ENCODE results near the gene LRMDA. TPM values are rescaled to one million over a fixed set of nuclear protein-coding genes. Genes with fewer than 3 reads are reported as not detected.

Gene LRMDA
- total RNA-seq, 1 donor from 2014 or later: 2.1 TPM

- Mint-ChIP-seq H3K4me1 (ENCODE audit: low read depth, unreplicated experiment) (no peaks in the 10 kb centered on the region), H3K4me3 (ENCODE audit: unreplicated experiment) (no peak overlapping the region), H3K27me3 (ENCODE audit: unreplicated experiment) (no peaks in the 10 kb centered on the region), H3K36me3 (ENCODE audit: unreplicated experiment) (no peaks in the 10 kb centered on the region), H3K9me3 (ENCODE audit: unreplicated experiment) (peaks cover 1% of the 10 kb centered on the region), H3K27ac (ENCODE audit: unreplicated experiment) (no peak overlapping the region)
- no peak for TF ChIP-seq CTCF (IDR thresholded peaks at IDR 0.05; ENCODE audit: partially characterized antibody, unreplicated experiment)
- DNase-seq: no peak
Observed at GRCh38 chr10:76089556-76090180, 658.2 kb downstream of the LRMDA start.

- Mint-ChIP-seq H3K9me3 (ENCODE audit: unreplicated experiment) (peaks cover 1% of the 10 kb centered on the region), H3K36me3 (ENCODE audit: unreplicated experiment) (no peaks in the 10 kb centered on the region), H3K4me3 (ENCODE audit: unreplicated experiment) (no peak overlapping the region), H3K27ac (ENCODE audit: unreplicated experiment) (no peak overlapping the region), H3K4me1 (ENCODE audit: low read depth, unreplicated experiment) (no peaks in the 10 kb centered on the region), H3K27me3 (ENCODE audit: unreplicated experiment) (no peaks in the 10 kb centered on the region)
- TF ChIP-seq CTCF (IDR thresholded peaks at IDR 0.05; ENCODE audit: partially characterized antibody, unreplicated experiment): no peak
- no peak for DNase-seq
Observed at GRCh38 chr10:76091926-76092325, 660.5 kb downstream of the LRMDA start.

GRCh38 chr10:76106611-76107010 is 675.2 kb downstream of the LRMDA start:
- peak overlapping the region; percentile 97 for H3K27ac Mint-ChIP-seq (ENCODE audit: unreplicated experiment)
- TF ChIP-seq CTCF (IDR thresholded peaks at IDR 0.05; ENCODE audit: partially characterized antibody, unreplicated experiment): no peak
- peaks cover 9% of the 10 kb centered on the region for H3K27me3 Mint-ChIP-seq (ENCODE audit: unreplicated experiment)
- peak; percentile 31 for DNase-seq
- H3K36me3 Mint-ChIP-seq (ENCODE audit: unreplicated experiment): peaks cover 4% of the 10 kb centered on the region
- H3K9me3 Mint-ChIP-seq (ENCODE audit: unreplicated experiment): peaks cover 9% of the 10 kb centered on the region
- H3K4me1 Mint-ChIP-seq (ENCODE audit: low read depth, unreplicated experiment): peaks cover 49% of the 10 kb centered on the region
- H3K4me3 Mint-ChIP-seq (ENCODE audit: unreplicated experiment): peak overlapping the region; percentile 35

GRCh38 chr10:76108563-76109359 is 677.3 kb downstream of the LRMDA start:
- Mint-ChIP-seq H3K36me3 (ENCODE audit: unreplicated experiment) (peaks cover 4% of the 10 kb centered on the region), H3K4me3 (ENCODE audit: unreplicated experiment) (peak overlapping the region; percentile 31), H3K27me3 (ENCODE audit: unreplicated experiment) (peaks cover 9% of the 10 kb centered on the region), H3K27ac (ENCODE audit: unreplicated experiment) (peak overlapping the region; percentile 39), H3K9me3 (ENCODE audit: unreplicated experiment) (peaks cover 9% of the 10 kb centered on the region), H3K4me1 (ENCODE audit: low read depth, unreplicated experiment) (peaks cover 61% of the 10 kb centered on the region)
- TF ChIP-seq CTCF (IDR thresholded peaks at IDR 0.05; ENCODE audit: partially characterized antibody, unreplicated experiment): no peak
- DNase-seq: no peak

- Mint-ChIP-seq H3K4me1 (ENCODE audit: low read depth, unreplicated experiment) (peaks cover 72% of the 10 kb centered on the region), H3K4me3 (ENCODE audit: unreplicated experiment) (no peak overlapping the region), H3K27me3 (ENCODE audit: unreplicated experiment) (peaks cover 9% of the 10 kb centered on the region), H3K36me3 (ENCODE audit: unreplicated experiment) (peaks cover 4% of the 10 kb centered on the region), H3K9me3 (ENCODE audit: unreplicated experiment) (peaks cover 7% of the 10 kb centered on the region), H3K27ac (ENCODE audit: unreplicated experiment) (no peak overlapping the region)
- no peak for TF ChIP-seq CTCF (IDR thresholded peaks at IDR 0.05; ENCODE audit: partially characterized antibody, unreplicated experiment)
- no peak for DNase-seq
Observed at GRCh38 chr10:76111404-76111803, 680.0 kb downstream of the LRMDA start.
